ENCODE measurements around the gene PICALM. TPM values are rescaled to one million over a fixed set of nuclear protein-coding genes. Genes with fewer than 3 reads are reported as not detected.

The PICALM gene
- total RNA-seq, 1 donor: 318 TPM

- DNase-seq (ENCODE audit: low read depth): no peak
- no peak overlapping the region for H3K4me3 ChIP-seq (ENCODE audit: low read depth, low read length)
- TF ChIP-seq, protein P1, sequence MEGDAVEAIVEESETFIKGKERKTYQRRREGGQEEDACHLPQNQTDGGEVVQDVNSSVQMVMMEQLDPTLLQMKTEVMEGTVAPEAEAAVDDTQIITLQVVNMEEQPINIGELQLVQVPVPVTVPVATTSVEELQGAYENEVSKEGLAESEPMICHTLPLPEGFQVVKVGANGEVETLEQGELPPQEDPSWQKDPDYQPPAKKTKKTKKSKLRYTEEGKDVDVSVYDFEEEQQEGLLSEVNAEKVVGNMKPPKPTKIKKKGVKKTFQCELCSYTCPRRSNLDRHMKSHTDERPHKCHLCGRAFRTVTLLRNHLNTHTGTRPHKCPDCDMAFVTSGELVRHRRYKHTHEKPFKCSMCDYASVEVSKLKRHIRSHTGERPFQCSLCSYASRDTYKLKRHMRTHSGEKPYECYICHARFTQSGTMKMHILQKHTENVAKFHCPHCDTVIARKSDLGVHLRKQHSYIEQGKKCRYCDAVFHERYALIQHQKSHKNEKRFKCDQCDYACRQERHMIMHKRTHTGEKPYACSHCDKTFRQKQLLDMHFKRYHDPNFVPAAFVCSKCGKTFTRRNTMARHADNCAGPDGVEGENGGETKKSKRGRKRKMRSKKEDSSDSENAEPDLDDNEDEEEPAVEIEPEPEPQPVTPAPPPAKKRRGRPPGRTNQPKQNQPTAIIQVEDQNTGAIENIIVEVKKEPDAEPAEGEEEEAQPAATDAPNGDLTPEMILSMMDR (IDR thresholded peaks at IDR 0.05; ENCODE audit: insufficient read depth, low read length): no peak
Measured at GRCh38 chr11:86052693-86053641, 15.9 kb downstream of the PICALM start.

DNA sequence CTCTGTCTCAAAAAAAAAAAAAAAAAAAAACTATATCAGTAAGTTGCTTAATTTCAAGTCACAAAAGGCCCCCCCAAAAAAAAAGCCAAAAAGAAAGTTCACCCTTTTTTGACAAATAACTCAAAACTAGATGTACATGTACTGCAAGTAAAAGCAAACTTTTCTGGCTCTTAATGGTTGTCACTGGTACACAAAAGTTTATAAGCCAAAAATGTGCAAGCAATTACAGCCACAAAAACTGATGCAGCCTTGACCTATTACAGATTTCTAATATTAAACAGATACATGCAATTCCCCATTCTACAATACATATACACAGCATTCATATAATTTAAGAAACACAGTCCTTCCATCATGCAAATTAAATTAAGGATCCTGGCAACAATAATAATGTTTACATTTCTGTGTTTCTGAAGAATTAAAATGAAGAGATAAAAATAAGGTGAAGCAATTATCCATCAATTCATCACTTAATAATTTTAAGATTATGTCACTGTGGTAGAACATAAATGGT is 18.6 kb downstream of the PICALM start:
- H3K4me3 ChIP-seq (ENCODE audit: low read depth, low read length): no peak overlapping the region
- TF ChIP-seq, protein P1 (IDR thresholded peaks at IDR 0.05; ENCODE audit: insufficient read depth, low read length): no peak
- no peak for DNase-seq (ENCODE audit: low read depth)

DNA sequence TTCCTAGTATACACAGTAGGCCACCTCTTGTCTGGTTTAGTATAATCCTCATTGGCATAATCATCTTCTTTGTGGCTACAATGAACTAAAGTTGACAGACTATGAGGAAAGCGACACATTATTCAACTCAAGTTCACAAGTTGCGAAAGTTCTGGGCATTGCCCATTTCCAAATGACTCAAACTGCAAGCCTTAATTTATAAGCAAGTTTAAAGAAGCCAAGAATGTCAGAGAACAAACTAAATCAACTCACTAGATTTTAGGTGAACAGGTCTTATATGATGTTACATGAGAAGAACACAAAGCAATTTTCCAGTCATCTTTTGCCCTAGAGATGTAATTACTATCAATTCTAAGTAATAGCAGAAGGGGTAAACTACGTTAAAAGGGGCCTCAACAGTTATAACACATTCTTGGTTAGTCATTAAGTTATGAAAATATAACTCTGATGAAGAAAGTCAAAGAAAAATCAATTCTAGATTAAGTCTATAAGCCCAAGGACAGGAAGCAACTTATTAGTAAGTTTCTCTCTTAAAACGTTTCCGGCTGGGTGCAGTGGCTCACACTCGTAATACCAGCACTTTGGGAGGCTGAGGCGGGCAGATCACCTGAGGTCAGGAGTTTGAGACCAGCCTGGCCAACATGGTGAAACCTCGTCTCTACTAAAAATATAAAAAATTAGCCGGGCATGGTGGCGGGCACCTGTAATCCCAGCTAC is 21.5 kb downstream of the PICALM start:
- TF ChIP-seq, protein P1 (IDR thresholded peaks at IDR 0.05; ENCODE audit: insufficient read depth, low read length): no peak
- DNase-seq (ENCODE audit: low read depth): peak; percentile 80
- no peak overlapping the region for H3K4me3 ChIP-seq (ENCODE audit: low read depth, low read length)

DNA sequence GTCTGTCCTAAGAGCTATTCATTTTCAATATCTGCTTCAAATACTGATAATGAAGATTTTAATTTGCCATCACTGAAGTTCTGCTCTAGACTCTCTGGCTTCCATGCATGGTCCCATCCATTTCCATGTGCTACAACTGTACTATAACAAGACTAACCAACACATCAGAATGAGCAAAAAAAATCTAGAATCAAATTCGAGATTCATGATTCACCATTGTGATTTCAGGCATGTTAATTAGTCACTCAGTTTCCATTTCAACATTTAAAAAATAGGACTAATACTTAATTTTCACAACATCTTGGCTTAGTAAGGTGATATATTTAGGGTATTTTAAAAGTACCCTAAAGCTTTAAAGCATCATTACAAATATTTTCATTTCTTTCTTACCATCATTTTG is 22.8 kb downstream of the PICALM start:
- DNase-seq (ENCODE audit: low read depth): no peak
- TF ChIP-seq, protein P1 (IDR thresholded peaks at IDR 0.05; ENCODE audit: insufficient read depth, low read length): no peak
- H3K4me3 ChIP-seq (ENCODE audit: low read depth, low read length): no peak overlapping the region

DNA sequence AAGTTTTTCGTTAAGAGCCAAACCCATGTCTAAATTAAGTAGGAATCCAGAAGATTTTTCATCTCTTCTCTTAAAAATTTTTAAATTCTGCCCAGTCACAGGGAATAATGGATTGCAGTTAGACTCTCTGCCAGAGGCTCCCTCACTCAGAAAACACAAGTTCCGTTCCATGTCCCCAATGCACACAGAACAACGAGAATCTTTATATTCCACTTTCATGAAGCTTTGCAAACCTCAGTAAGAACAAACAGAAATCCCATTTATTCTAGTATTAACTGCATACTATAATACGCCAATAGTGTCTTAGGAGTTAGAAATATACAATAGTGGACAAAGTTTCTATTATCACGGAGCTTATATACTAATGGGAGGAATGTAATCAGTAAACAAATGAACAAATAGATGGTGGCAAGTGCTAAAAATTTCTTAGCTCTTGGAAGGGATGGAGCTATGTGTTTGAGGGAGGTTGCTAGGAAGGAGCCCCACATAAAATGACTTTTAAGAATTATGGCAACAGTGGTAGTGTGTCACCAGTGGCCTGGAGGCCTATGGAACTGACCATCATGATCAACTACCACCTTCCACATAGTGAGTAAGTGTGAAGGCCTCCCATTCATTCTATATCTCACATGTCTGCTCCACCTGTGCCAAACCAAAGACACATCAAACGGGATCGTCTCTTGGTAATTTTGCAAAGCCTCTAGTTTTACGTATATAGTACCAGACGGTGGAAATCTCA is 24.9 kb downstream of the PICALM start:
- DNase-seq (ENCODE audit: low read depth): no peak
- no peak overlapping the region for H3K4me3 ChIP-seq (ENCODE audit: low read depth, low read length)
- TF ChIP-seq, protein P1 (IDR thresholded peaks at IDR 0.05; ENCODE audit: insufficient read depth, low read length): no peak

- TF ChIP-seq, protein P1 (IDR thresholded peaks at IDR 0.05; ENCODE audit: insufficient read depth, low read length): peak; percentile 80
- peak; percentile 97 for DNase-seq (ENCODE audit: low read depth)
- no peak overlapping the region for H3K4me3 ChIP-seq (ENCODE audit: low read depth, low read length)
Measured at GRCh38 chr11:86041975-86042378, 26.9 kb downstream of the PICALM start.

Measured in fibroblast of the aortic adventitia (primary cell).